Left lung (tissue), 10 donors: ENCODE data around the gene XIRP2. TPM values are rescaled to one million over a fixed set of nuclear protein-coding genes. Genes with fewer than 3 reads are reported as not detected.

Experiments used
- ATAC-seq: fragments of 200-7000 bp; cut with Tn5 transposase; one replicate; pipeline ENCODE4 v1.9.1; 2020; ENCODE audit warnings: moderate library complexity
- DNase-seq, 4 donors: peaks; one replicate each; pipeline ENCODE4 v3.0.0-alpha.2; 2013 to 2020
- H3K27ac ChIP-seq, 2 donors: fragments of 200-600 bp; sonication (generic) in 1 of 2; one replicate each; pipeline versions ENCODE4 v1.5.0 to v1.8.0; 2020 to 2021
- H3K27me3 ChIP-seq, 2 donors: fragments of 200-600 bp; sonication (generic) in 1 of 2; one replicate each; pipeline versions ENCODE4 v1.5.0 to v1.8.0; 2020 to 2021
- H3K36me3 ChIP-seq, 2 donors: fragments of 200-600 bp; sonication (generic) in 1 of 2; one replicate each; pipeline versions ENCODE4 v1.5.0 to v1.8.0; 2020 to 2021
- H3K4me1 ChIP-seq, 2 donors: fragments of 200-600 bp; one replicate each; pipeline ENCODE4 v1.8.0; 2021
- H3K4me3 ChIP-seq, 2 donors: fragments of 200-600 bp; sonication (generic) in 1 of 2; one replicate each; pipeline versions ENCODE4 v1.5.0 to v1.8.0; 2020 to 2021; ENCODE audit warnings: mild to moderate bottlenecking in 1 of 2
- H3K9me3 ChIP-seq, 2 donors: fragments of 200-600 bp; sonication (generic) in 1 of 2; one replicate each; pipeline versions ENCODE4 v1.5.0 to v1.8.0; 2020 to 2021
- intact Hi-C, 2 donors: fragments of 100-400 bp; cut with DNase I; formaldehyde crosslinking; loops; one replicate each; pipeline versions ENCODE4 v1.11.2 to v1.14.2; 2022
- polyA plus RNA-seq, 6 donors: library from polyadenylated mRNA; unstranded; fragments of 120-200 nt; gene quantifications; one replicate each; pipeline ENCODE4 v1.2.1, GENCODE V29; 2013; ENCODE audit not compliant: insufficient read length in 6 of 6
- total RNA-seq, 2 donors: library from RNA; stranded (reverse); fragmentation: NEBNext Ultra II Directional; extraction: Animal tissue kit (Norgen Biotek cat#: 25700); gene quantifications; one replicate each; pipeline ENCODE4 v1.2.1, GENCODE V29; 2021
- TF ChIP-seq, protein P1 (sequence below), 2 donors: fragments of 200-600 bp; sonication (generic) in 1 of 2; IDR thresholded peaks; one replicate each; pipeline versions ENCODE4 v1.5.0 to v1.8.0; 2021; ENCODE audit warnings: antibody characterized with exemption in 2 of 2
- donor health status: DM: no; HTN: yes; CAD: no.
- donor health status: DM: no; HTN: no; CAD: no.

XIRP2 gene
- total and polyA plus RNA-seq, 8 donors = 0.08 to 0.37 (median 0.27) TPM

GRCh38 chr2:167133614-167134013 lies 245.3 kb downstream of the XIRP2 start:
- H3K9me3 ChIP-seq = no peaks in the 10 kb centered on the region
- TF ChIP-seq, protein P1, sequence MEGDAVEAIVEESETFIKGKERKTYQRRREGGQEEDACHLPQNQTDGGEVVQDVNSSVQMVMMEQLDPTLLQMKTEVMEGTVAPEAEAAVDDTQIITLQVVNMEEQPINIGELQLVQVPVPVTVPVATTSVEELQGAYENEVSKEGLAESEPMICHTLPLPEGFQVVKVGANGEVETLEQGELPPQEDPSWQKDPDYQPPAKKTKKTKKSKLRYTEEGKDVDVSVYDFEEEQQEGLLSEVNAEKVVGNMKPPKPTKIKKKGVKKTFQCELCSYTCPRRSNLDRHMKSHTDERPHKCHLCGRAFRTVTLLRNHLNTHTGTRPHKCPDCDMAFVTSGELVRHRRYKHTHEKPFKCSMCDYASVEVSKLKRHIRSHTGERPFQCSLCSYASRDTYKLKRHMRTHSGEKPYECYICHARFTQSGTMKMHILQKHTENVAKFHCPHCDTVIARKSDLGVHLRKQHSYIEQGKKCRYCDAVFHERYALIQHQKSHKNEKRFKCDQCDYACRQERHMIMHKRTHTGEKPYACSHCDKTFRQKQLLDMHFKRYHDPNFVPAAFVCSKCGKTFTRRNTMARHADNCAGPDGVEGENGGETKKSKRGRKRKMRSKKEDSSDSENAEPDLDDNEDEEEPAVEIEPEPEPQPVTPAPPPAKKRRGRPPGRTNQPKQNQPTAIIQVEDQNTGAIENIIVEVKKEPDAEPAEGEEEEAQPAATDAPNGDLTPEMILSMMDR (IDR thresholded peaks at IDR 0.05) = no peak

GRCh38 chr2:167134381-167135072 lies 246.2 kb downstream of the XIRP2 start:
- ATAC-seq = no peak
- Histone ChIP-seq H3K36me3 (no peaks in the 10 kb centered on the region), H3K9me3 (no peaks in the 10 kb centered on the region), H3K4me3 (no peak overlapping the region), H3K4me1 (no peaks in the 10 kb centered on the region), H3K27ac (no peak overlapping the region), H3K27me3 (no peaks in the 10 kb centered on the region)
- intact Hi-C loops = no loop called here
- TF ChIP-seq, protein P1 (IDR thresholded peaks at IDR 0.05) = no peak
- DNase-seq = no peak

More at GRCh38 chr2:167133614-167134013, 245.3 kb downstream of the XIRP2 start:
- no peaks in the 10 kb centered on the region for H3K36me3 ChIP-seq
- ATAC-seq (no peak), DNase-seq (no peak)
- no peak overlapping the region for H3K4me3 ChIP-seq
- H3K27ac ChIP-seq = no peak overlapping the region
- H3K4me1 ChIP-seq = no peaks in the 10 kb centered on the region
- intact Hi-C loops = no loop called here
- H3K27me3 ChIP-seq = no peaks in the 10 kb centered on the region

DNA sequence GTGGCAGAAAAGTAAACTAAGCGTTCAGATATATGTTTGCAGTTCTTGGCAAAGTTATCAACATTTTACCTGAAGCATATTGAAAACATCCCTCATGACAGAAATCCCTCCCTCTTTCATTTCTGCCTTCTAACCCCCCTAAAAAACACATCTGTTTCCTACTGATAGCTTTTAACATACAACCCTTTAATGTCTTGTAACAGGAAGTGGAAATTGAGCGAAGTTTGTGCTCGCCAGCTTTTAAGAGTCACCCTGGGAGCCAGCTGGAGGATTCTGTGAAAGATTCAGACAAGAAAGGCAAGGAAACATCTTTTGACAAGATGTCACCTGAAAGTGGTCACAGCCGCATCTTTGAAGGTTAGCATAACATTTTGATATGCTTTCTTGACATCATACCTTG lies 247.4 kb downstream of the XIRP2 start:
- ATAC-seq (no peak), DNase-seq (no peak)
- no peak overlapping the region for H3K27ac ChIP-seq
- no peaks in the 10 kb centered on the region for H3K36me3 ChIP-seq
- intact Hi-C loops = no loop called here
- H3K4me1 ChIP-seq = no peaks in the 10 kb centered on the region
- H3K27me3 ChIP-seq = no peaks in the 10 kb centered on the region
- no peaks in the 10 kb centered on the region for H3K9me3 ChIP-seq
- TF ChIP-seq, protein P1 (IDR thresholded peaks at IDR 0.05) = no peak
- no peak overlapping the region for H3K4me3 ChIP-seq

GRCh38 chr2:167136879-167137596 lies 248.8 kb downstream of the XIRP2 start:
- H3K4me3 ChIP-seq = no peak overlapping the region
- no peaks in the 10 kb centered on the region for H3K9me3 ChIP-seq
- no peaks in the 10 kb centered on the region for H3K36me3 ChIP-seq
- H3K4me1 ChIP-seq = no peaks in the 10 kb centered on the region
- TF ChIP-seq, protein P1 (IDR thresholded peaks at IDR 0.05) = no peak
- H3K27me3 ChIP-seq = no peaks in the 10 kb centered on the region
- no peak for DNase-seq
- intact Hi-C loops = no loop called here
- ATAC-seq = no peak
- no peak overlapping the region for H3K27ac ChIP-seq

GRCh38 chr2:167140330-167140729 lies 252.1 kb downstream of the XIRP2 start:
- H3K9me3 ChIP-seq = no peaks in the 10 kb centered on the region
- H3K27ac ChIP-seq = no peak overlapping the region
- H3K4me1 ChIP-seq = no peaks in the 10 kb centered on the region
- no peak overlapping the region for H3K4me3 ChIP-seq
- no peak for DNase-seq
- H3K27me3 ChIP-seq = no peaks in the 10 kb centered on the region
- TF ChIP-seq, protein P1 (IDR thresholded peaks at IDR 0.05) = no peak
- H3K36me3 ChIP-seq = no peaks in the 10 kb centered on the region
- intact Hi-C loops = no loop called here
- ATAC-seq = no peak
